ENCODE results near the gene AGTRAP. TPM values are rescaled to one million over a fixed set of nuclear protein-coding genes. Genes with fewer than 3 reads are reported as not detected.

The AGTRAP gene
- total RNA-seq, 1 experiment from 2014 or later: 77.7 TPM

DNA sequence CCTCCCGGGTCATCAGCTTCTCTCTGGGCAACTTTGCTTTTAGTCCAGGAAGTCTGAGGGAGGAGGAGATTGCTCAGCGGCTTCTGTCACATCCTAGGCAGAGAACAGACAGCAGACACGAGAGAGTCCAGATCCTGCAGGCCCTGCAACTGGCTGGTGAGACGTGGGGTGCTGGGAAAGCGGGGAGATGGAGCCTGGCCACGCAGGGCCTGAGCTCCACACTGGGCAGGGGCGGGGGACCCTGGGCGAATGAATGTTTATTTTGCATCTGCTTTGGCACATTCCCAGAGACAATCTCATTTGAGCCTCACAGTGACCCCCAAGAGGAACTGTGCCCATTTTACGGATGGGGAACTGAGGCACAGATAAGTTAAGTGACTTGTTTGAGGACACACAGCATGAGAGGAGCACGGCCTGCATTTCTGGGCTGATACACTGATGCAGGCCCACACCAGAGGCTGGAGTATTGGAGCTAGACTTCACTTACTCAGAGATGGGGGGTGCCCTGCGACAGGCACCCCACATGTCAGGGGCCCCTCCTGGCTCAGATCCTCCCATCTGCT, 35.6 kb downstream of the AGTRAP start:
- H3K27ac ChIP-seq: no peak overlapping the region
- TF ChIP-seq, protein P1, sequence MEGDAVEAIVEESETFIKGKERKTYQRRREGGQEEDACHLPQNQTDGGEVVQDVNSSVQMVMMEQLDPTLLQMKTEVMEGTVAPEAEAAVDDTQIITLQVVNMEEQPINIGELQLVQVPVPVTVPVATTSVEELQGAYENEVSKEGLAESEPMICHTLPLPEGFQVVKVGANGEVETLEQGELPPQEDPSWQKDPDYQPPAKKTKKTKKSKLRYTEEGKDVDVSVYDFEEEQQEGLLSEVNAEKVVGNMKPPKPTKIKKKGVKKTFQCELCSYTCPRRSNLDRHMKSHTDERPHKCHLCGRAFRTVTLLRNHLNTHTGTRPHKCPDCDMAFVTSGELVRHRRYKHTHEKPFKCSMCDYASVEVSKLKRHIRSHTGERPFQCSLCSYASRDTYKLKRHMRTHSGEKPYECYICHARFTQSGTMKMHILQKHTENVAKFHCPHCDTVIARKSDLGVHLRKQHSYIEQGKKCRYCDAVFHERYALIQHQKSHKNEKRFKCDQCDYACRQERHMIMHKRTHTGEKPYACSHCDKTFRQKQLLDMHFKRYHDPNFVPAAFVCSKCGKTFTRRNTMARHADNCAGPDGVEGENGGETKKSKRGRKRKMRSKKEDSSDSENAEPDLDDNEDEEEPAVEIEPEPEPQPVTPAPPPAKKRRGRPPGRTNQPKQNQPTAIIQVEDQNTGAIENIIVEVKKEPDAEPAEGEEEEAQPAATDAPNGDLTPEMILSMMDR (conservative IDR thresholded peaks at IDR 0.05): no peak
- no peak for TF ChIP-seq EZH2 (IDR thresholded peaks at IDR 0.05; ENCODE audit: low read depth)
- H3K79me2 ChIP-seq (ENCODE audit: low read depth): no peaks in the 10 kb centered on the region
- CTCF ChIA-PET: no interaction called here
- H4K20me1 ChIP-seq (ENCODE audit: insufficient read depth): no peaks in the 10 kb centered on the region
- no peaks in the 10 kb centered on the region for H3K9me3 ChIP-seq (ENCODE audit: insufficient read depth, low read depth)
- BruUV-seq (replicated peaks): no TSS peak
- H3F3A ChIP-seq (ENCODE audit: insufficient read depth, low read depth): no peaks in the 10 kb centered on the region
- no peaks in the 10 kb centered on the region for H3K9me2 ChIP-seq (ENCODE audit: insufficient read depth)
- no peak for DNase-seq
- H3K36me3 ChIP-seq (ENCODE audit: low read depth): no peaks in the 10 kb centered on the region
- no peak overlapping the region for H3K4me2 ChIP-seq
- H2AFZ ChIP-seq: no peak overlapping the region
- intact Hi-C loops (cut with micrococcal nuclease; ENCODE audit: unreplicated experiment): no loop called here
- POLR2A ChIA-PET (ENCODE audit: unreplicated experiment): interaction anchor here (0.8 kb wide), 1 partner anchor 50 kb away, joined by 5 read pairs; no protein-coding TSS in a partner anchor
- H3K4me3 ChIP-seq: no peak overlapping the region
- no peaks in the 10 kb centered on the region for H3K4me1 ChIP-seq (replicated peaks; ENCODE audit: insufficient read depth)
- H3K27me3 ChIP-seq (ENCODE audit: insufficient read depth, low read depth): no peaks in the 10 kb centered on the region

DNA sequence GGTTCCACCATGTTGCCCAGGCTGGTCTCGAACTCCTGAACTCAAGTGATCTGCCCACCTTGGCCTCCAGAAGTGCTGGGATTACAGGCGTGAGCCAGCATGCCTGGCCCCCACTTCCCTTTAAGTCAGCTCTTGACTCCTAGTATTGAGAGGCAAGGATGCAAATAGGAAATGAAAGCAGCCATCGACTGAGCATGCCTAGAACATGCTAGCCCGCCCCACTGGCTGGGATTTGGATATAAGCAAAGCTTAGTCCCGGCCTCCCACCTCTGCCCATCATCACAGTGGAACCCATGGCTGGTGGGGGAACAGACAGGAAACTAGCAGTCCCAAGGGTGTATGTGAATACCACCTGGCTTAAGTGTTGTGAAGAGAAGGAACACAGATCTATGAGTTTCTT, 36.5 kb downstream of the AGTRAP start:
- H3K36me3 ChIP-seq (ENCODE audit: low read depth): no peaks in the 10 kb centered on the region
- ChIA-PET CTCF (no interaction called here), POLR2A (ENCODE audit: unreplicated experiment) (no interaction called here)
- no peak overlapping the region for H3K4me3 ChIP-seq
- H3F3A ChIP-seq (ENCODE audit: insufficient read depth, low read depth): no peaks in the 10 kb centered on the region
- H3K4me1 ChIP-seq (replicated peaks; ENCODE audit: insufficient read depth): no peaks in the 10 kb centered on the region
- no peaks in the 10 kb centered on the region for H3K9me2 ChIP-seq (ENCODE audit: insufficient read depth)
- no peaks in the 10 kb centered on the region for H4K20me1 ChIP-seq (ENCODE audit: insufficient read depth)
- no peaks in the 10 kb centered on the region for H3K27me3 ChIP-seq (ENCODE audit: insufficient read depth, low read depth)
- TF ChIP-seq, protein P1 (conservative IDR thresholded peaks at IDR 0.05): no peak
- no peak for TF ChIP-seq EZH2 (IDR thresholded peaks at IDR 0.05; ENCODE audit: low read depth)
- no peak overlapping the region for H2AFZ ChIP-seq
- H3K4me2 ChIP-seq: no peak overlapping the region
- no peaks in the 10 kb centered on the region for H3K9me3 ChIP-seq (ENCODE audit: insufficient read depth, low read depth)
- DNase-seq: no peak
- no peak overlapping the region for H3K27ac ChIP-seq
- no TSS peak for BruUV-seq (replicated peaks)
- intact Hi-C loops (cut with micrococcal nuclease; ENCODE audit: unreplicated experiment): no loop called here
- H3K79me2 ChIP-seq (ENCODE audit: low read depth): no peaks in the 10 kb centered on the region

DNA sequence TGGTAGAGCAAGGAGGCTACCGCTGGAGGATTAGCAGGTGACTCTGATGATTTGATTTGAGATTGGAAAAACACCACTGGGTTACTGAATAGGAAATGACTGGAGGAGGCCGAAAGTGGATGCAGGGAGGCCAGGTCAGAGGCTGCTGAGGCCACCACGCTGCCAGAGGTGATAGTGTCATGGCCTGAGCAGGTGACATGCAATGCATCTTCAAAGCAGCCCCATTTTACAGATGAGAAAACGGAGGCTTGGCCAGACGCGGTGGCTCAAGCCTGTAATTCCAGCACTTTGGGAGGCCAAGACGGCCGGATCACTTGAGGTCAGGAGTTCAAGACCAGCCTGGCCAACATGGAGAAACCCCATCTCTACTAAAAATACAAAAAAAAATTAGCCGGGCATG, 38.8 kb downstream of the AGTRAP start:
- no peaks in the 10 kb centered on the region for H3K9me2 ChIP-seq (ENCODE audit: insufficient read depth)
- no peak overlapping the region for H2AFZ ChIP-seq
- ChIA-PET CTCF (no interaction called here), POLR2A (ENCODE audit: unreplicated experiment) (no interaction called here)
- H3K27me3 ChIP-seq (ENCODE audit: insufficient read depth, low read depth): no peaks in the 10 kb centered on the region
- no peak overlapping the region for H3K27ac ChIP-seq
- no TSS peak for BruUV-seq (replicated peaks)
- H3K4me2 ChIP-seq: no peak overlapping the region
- DNase-seq: no peak
- no peaks in the 10 kb centered on the region for H4K20me1 ChIP-seq (ENCODE audit: insufficient read depth)
- no peaks in the 10 kb centered on the region for H3F3A ChIP-seq (ENCODE audit: insufficient read depth, low read depth)
- H3K4me1 ChIP-seq (replicated peaks; ENCODE audit: insufficient read depth): no peaks in the 10 kb centered on the region
- intact Hi-C loops (cut with micrococcal nuclease; ENCODE audit: unreplicated experiment): no loop called here
- H3K9me3 ChIP-seq (ENCODE audit: insufficient read depth, low read depth): no peaks in the 10 kb centered on the region
- TF ChIP-seq, protein P1 (conservative IDR thresholded peaks at IDR 0.05): no peak
- no peak for TF ChIP-seq EZH2 (IDR thresholded peaks at IDR 0.05; ENCODE audit: low read depth)
- H3K4me3 ChIP-seq: no peak overlapping the region
- no peaks in the 10 kb centered on the region for H3K79me2 ChIP-seq (ENCODE audit: low read depth)
- H3K36me3 ChIP-seq (ENCODE audit: low read depth): no peaks in the 10 kb centered on the region

Data from PC-9 (cell line).